ENCODE measurements around the gene HBA2. TPM values are rescaled to one million over a fixed set of nuclear protein-coding genes. Genes with fewer than 3 reads are reported as not detected.

HBA2 gene
- total and polyA plus RNA-seq, 9 of the 15 experiments (the other 6 are each of a cell fraction or from before 2014, with no cell fraction given), result 40.4 to 853 (median 286) TPM

DNA sequence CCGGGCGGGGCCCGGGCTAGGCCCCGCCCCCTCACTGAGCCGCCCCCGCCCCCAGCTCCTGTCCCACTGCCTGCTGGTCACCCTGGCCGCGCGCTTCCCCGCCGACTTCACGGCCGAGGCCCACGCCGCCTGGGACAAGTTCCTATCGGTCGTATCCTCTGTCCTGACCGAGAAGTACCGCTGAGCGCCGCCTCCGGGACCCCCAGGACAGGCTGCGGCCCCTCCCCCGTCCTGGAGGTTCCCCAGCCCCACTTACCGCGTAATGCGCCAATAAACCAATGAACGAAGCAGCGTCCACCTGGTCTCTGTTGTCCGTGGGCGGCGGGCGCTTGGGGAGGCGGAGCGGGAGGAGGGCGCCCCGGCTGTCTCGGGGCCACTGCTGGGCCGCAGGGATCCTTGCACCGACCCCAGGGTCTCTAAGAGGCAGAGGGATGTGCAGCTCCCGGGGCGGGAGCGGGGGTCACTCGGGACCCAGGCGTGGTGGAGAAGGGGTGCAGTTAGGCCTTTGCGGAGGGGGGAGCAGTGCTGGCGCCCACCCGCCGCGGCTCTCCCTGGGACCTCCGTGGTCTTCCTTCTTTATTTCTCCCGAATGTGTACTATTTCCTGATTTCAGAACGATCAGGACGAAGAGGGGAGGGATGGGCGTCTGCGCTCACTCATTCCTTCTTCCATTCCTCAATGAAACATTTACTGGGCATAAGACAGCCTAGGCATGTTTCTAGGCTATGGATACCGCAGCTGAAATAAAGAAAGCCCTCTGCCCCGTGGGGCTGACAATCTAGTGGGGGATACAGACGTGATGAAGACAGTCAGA, 18.3 kb upstream of the HBA2 start (continued):
- TF ChIP-seq, protein P1, sequence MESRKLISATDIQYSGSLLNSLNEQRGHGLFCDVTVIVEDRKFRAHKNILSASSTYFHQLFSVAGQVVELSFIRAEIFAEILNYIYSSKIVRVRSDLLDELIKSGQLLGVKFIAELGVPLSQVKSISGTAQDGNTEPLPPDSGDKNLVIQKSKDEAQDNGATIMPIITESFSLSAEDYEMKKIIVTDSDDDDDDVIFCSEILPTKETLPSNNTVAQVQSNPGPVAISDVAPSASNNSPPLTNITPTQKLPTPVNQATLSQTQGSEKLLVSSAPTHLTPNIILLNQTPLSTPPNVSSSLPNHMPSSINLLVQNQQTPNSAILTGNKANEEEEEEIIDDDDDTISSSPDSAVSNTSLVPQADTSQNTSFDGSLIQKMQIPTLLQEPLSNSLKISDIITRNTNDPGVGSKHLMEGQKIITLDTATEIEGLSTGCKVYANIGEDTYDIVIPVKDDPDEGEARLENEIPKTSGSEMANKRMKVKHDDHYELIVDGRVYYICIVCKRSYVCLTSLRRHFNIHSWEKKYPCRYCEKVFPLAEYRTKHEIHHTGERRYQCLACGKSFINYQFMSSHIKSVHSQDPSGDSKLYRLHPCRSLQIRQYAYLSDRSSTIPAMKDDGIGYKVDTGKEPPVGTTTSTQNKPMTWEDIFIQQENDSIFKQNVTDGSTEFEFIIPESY (CRISPR knock-in tag; IDR thresholded peaks at IDR 0.05), result peak; percentile 91
- peak; percentile 70 for TF ChIP-seq SUPT5H (IDR thresholded peaks at IDR 0.05)
- TF ChIP-seq, protein P2, sequence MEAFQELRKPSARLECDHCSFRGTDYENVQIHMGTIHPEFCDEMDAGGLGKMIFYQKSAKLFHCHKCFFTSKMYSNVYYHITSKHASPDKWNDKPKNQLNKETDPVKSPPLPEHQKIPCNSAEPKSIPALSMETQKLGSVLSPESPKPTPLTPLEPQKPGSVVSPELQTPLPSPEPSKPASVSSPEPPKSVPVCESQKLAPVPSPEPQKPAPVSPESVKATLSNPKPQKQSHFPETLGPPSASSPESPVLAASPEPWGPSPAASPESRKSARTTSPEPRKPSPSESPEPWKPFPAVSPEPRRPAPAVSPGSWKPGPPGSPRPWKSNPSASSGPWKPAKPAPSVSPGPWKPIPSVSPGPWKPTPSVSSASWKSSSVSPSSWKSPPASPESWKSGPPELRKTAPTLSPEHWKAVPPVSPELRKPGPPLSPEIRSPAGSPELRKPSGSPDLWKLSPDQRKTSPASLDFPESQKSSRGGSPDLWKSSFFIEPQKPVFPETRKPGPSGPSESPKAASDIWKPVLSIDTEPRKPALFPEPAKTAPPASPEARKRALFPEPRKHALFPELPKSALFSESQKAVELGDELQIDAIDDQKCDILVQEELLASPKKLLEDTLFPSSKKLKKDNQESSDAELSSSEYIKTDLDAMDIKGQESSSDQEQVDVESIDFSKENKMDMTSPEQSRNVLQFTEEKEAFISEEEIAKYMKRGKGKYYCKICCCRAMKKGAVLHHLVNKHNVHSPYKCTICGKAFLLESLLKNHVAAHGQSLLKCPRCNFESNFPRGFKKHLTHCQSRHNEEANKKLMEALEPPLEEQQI (IDR thresholded peaks at IDR 0.05), result no peak
- TF ChIP-seq NFIX (CRISPR knock-in tag; IDR thresholded peaks at IDR 0.05; ENCODE audit: low read depth), result no peak
- TF ChIP-seq NFE2L1 (tag; IDR thresholded peaks at IDR 0.05; ENCODE audit: borderline replicate concordance, low read depth), result no peak
- no peak for TF ChIP-seq ILF3 (IDR thresholded peaks at IDR 0.05; ENCODE audit: borderline replicate concordance)
- no peak for TF ChIP-seq TEAD2 (tag; IDR thresholded peaks at IDR 0.05)
- TF ChIP-seq ZNF76 (CRISPR knock-in tag; IDR thresholded peaks at IDR 0.05; ENCODE audit: borderline replicate concordance), result no peak
- TF ChIP-seq ZSCAN32 (CRISPR knock-in tag; IDR thresholded peaks at IDR 0.05), result no peak
- TF ChIP-seq, protein P3, sequence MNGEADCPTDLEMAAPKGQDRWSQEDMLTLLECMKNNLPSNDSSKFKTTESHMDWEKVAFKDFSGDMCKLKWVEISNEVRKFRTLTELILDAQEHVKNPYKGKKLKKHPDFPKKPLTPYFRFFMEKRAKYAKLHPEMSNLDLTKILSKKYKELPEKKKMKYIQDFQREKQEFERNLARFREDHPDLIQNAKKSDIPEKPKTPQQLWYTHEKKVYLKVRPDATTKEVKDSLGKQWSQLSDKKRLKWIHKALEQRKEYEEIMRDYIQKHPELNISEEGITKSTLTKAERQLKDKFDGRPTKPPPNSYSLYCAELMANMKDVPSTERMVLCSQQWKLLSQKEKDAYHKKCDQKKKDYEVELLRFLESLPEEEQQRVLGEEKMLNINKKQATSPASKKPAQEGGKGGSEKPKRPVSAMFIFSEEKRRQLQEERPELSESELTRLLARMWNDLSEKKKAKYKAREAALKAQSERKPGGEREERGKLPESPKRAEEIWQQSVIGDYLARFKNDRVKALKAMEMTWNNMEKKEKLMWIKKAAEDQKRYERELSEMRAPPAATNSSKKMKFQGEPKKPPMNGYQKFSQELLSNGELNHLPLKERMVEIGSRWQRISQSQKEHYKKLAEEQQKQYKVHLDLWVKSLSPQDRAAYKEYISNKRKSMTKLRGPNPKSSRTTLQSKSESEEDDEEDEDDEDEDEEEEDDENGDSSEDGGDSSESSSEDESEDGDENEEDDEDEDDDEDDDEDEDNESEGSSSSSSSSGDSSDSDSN (IDR thresholded peaks at IDR 0.05; ENCODE audit: borderline replicate concordance in 1 of 2, low read depth in 2 of 2, low read length in 2 of 2), result no peak
- no peak for TF ChIP-seq ZKSCAN3 (CRISPR knock-in tag; IDR thresholded peaks at IDR 0.05)
- TF ChIP-seq, protein P4, sequence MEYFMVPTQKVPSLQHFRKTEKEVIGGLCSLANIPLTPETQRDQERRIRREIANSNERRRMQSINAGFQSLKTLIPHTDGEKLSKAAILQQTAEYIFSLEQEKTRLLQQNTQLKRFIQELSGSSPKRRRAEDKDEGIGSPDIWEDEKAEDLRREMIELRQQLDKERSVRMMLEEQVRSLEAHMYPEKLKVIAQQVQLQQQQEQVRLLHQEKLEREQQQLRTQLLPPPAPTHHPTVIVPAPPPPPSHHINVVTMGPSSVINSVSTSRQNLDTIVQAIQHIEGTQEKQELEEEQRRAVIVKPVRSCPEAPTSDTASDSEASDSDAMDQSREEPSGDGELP (CRISPR knock-in tag; IDR thresholded peaks at IDR 0.05; ENCODE audit: borderline replicate concordance), result peak; percentile 29; the same call in 1 of the 2 replicates
- TF ChIP-seq, protein P5, sequence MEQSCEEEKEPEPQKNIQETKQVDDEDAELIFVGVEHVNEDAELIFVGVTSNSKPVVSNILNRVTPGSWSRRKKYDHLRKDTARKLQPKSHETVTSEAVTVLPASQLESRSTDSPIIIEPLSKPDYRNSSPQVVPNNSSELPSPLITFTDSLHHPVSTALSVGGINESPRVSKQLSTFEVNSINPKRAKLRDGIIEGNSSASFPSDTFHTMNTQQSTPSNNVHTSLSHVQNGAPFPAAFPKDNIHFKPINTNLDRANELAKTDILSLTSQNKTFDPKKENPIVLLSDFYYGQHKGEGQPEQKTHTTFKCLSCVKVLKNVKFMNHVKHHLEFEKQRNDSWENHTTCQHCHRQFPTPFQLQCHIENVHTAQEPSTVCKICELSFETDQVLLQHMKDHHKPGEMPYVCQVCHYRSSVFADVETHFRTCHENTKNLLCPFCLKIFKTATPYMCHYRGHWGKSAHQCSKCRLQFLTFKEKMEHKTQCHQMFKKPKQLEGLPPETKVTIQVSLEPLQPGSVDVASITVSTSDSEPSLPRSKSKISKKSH (CRISPR knock-in tag; IDR thresholded peaks at IDR 0.05), result no peak
- TF ChIP-seq, protein P6, sequence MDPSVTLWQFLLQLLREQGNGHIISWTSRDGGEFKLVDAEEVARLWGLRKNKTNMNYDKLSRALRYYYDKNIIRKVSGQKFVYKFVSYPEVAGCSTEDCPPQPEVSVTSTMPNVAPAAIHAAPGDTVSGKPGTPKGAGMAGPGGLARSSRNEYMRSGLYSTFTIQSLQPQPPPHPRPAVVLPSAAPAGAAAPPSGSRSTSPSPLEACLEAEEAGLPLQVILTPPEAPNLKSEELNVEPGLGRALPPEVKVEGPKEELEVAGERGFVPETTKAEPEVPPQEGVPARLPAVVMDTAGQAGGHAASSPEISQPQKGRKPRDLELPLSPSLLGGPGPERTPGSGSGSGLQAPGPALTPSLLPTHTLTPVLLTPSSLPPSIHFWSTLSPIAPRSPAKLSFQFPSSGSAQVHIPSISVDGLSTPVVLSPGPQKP (CRISPR knock-in tag; IDR thresholded peaks at IDR 0.05), result no peak
- no peak for TF ChIP-seq ZNF79 (CRISPR knock-in tag; IDR thresholded peaks at IDR 0.05; ENCODE audit: low read depth)
- no peak for TF ChIP-seq SNIP1 (IDR thresholded peaks at IDR 0.05; ENCODE audit: low read depth)
- TF ChIP-seq ZNF583 (CRISPR knock-in tag; IDR thresholded peaks at IDR 0.05), result no peak
